Measurements from ENCODE around the gene SLC4A1AP. TPM values are rescaled to one million over a fixed set of nuclear protein-coding genes. Genes with fewer than 3 reads are reported as not detected.

SLC4A1AP gene
- total and polyA plus RNA-seq, 2 of the 13 experiments (the other 11 are each of a cell fraction or from before 2014, with no cell fraction given): 15.3 to 44.6 TPM

- TF ChIP-seq ZBTB10 (CRISPR knock-in tag; IDR thresholded peaks at IDR 0.05; ENCODE audit: borderline replicate concordance) (no peak), ZNF234 (CRISPR knock-in tag; conservative IDR thresholded peaks at IDR 0.05) (no peak), ZZZ3 (CRISPR knock-in tag; IDR thresholded peaks at IDR 0.05; ENCODE audit: borderline replicate concordance) (no peak), GFI1 (CRISPR knock-in tag; IDR thresholded peaks at IDR 0.05; ENCODE audit: borderline replicate concordance) (peak; percentile 95), ZNF670 (CRISPR knock-in tag; IDR thresholded peaks at IDR 0.05; ENCODE audit: borderline replicate concordance) (peak; percentile 93), ZNF552 (CRISPR knock-in tag; IDR thresholded peaks at IDR 0.05; ENCODE audit: borderline replicate concordance) (no peak), ZNF713 (CRISPR knock-in tag; IDR thresholded peaks at IDR 0.05) (no peak), HES4 (CRISPR knock-in tag; IDR thresholded peaks at IDR 0.05; ENCODE audit: borderline replicate concordance) (no peak), ZXDC (CRISPR knock-in tag; IDR thresholded peaks at IDR 0.05) (no peak), ZNF589 (CRISPR knock-in tag; conservative IDR thresholded peaks at IDR 0.05) (no peak), SP140L (CRISPR knock-in tag; IDR thresholded peaks at IDR 0.05; ENCODE audit: borderline replicate concordance) (no peak), GATAD2A (CRISPR knock-in tag; IDR thresholded peaks at IDR 0.05) (peak; percentile 78), ZFP90 (CRISPR knock-in tag; IDR thresholded peaks at IDR 0.05; ENCODE audit: borderline replicate concordance) (no peak), ZNF782 (CRISPR knock-in tag; IDR thresholded peaks at IDR 0.05; ENCODE audit: borderline replicate concordance) (peak; percentile 25; the same call in 1 of the 2 replicates), ARID2 (CRISPR knock-in tag; IDR thresholded peaks at IDR 0.05; ENCODE audit: borderline replicate concordance) (no peak), MXI1 (IDR thresholded peaks at IDR 0.05; ENCODE audit: borderline replicate concordance, low read depth, low read length) (peak; percentile 47; the same call in 1 of the 3 replicates), ZC3H4 (CRISPR knock-in tag; IDR thresholded peaks at IDR 0.05; ENCODE audit: borderline replicate concordance) (no peak; the same call in 1 of the 2 replicates), ZNF367 (CRISPR knock-in tag; IDR thresholded peaks at IDR 0.05; ENCODE audit: borderline replicate concordance) (no peak), ATF7-NPFF (CRISPR knock-in tag; IDR thresholded peaks at IDR 0.05; ENCODE audit: low read depth) (0 out of 2 replicates have a peak, but pooled peaks have one; percentile 22)
Observed at GRCh38 chr2:27738349-27739057, 74.8 kb downstream of the SLC4A1AP start (continued).

All from HepG2 (cell line).